GM04503 (cell line): Measurements from ENCODE around the gene AGAP1.

Experiments used
- DNase-seq: peaks from one replicate; pipeline ENCODE4 v3.0.0-alpha.2; 2012; ENCODE audit warnings: low read depth

The AGAP1 gene

DNA sequence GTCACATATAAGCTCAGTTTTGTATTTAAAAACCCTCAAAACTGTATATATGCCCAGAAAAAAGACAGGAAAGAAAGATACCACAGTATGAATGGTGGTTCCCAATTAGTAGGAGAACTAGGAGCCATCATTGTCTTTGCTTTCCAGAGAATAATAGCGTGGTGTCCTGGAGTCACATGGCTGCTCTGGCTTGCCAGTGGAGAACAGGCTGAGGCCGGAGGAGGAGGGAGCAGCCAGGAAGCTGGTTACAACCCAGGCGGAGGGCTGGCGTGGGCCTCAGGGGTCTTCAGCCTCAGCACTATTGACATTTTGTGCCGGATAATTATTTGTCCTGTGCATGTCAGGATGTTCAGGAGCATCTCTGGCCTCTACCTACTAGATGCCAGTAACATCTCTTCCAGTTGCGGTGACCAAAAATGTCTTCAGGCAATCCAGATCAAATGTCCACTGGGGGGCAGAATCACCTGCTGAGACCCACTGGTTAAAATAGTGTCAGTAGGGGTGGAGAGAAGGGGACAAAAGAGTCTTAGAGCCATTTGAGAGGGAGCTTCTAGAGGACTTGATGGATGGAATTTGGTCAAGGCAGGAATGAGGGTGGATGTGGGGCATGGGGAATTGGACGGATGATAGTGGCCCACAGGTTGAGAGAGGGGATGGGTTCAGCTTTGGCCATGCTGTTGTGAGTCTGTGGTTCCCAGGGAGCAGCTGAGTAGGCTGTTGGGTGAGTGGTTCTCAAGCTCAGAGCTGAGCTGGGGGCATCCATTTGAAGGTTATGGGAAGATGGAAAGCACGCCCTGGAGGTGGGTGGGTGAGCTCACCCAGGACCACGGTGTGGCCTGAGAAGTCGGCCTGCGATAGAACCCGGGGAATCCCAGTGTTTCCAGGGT lies 144.9 kb downstream of the AGAP1 start:
- DNase-seq, result no peak

DNA sequence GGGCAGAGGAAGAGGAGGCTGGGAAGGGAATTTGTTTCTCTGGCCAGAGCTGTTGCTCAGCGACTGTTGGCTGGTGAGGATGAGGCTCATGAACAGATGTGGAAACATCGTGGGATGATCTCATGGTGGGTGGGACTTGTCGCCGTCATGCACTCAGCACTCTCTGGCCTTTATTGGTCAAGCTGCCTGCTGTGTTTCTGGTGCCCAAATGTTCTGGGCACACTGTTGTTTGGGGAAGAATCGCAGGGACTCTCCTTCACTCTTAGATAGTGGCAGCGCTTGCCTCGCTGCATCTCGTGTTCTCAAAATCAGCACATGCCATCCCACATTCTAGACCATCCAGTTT lies 145.6 kb downstream of the AGAP1 start:
- DNase-seq, result peak; percentile 92

DNA sequence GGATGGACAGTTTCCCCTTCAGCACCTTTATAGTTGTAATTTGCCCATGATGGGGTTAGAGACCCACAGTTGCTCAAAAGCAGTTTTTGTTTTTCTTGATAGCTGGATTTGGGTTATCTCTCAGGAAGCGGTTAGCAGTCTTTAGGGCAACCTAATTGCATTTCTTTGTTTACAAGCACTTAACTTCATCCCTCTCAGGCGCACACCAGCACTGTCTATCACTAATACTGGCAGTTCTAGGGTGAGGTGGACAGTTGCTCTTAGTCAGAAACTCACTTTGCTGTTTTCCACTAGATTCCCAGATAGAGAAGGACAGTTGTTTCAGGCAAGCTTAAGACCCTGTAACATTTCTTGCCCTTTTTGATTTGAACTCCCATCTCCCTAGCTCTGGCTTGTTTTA lies 146.0 kb downstream of the AGAP1 start:
- no peak for DNase-seq

DNA sequence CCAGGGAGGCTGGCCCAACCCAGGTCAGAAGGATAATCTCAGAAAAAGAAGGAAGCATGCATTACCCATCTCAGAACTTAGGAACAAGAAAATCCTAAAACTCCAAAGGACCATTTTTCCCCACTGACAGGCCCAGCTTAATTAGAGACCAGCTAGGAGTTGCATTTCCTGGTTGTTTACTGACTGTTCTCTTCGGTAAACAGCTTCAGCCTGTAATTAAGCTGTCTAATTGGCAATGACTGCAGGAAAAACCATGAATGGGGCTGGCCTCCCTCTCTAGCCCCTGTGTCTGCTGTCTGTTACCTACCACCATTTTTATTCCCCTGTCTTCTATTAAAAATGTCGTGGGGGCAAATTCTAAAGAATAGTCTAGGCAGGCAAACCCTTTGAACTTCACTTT lies 146.5 kb downstream of the AGAP1 start:
- no peak for DNase-seq

DNA sequence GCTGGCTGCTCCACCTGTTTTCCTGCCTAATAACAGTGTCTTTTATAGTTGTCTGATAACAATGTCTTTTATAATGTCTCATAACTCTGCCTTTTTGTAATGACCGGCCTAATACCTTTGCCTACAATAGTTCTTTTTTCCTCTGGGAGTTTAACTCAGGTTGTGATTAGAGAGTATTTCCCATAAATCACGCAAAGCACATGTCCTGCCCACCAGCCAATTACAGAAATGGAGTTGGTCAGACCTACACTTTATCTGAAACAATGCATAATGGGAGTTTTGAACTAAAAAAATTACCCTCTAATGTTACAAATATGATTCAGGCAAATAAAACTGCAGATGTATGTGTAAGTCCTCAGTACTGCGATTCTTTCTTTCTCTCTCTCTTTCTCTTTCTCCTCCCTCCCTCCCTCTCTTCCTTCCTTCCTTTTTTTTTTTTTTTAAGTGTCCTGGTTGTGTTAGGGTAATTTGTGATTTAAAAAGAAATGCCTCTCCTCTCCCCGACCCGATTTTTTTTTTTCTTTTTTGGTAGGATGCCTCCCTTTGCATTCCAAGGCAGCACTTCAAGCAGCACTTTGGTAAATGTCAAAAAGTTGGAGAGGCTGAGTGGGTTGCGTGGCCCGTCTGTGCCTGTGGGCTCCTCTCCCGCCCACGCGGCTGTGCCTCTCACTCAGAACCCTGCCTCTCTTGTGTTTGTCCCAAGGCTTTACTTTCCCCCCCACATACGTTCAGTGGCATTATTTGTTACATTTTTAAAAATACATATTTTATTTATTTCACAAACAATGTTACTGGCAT lies 147.3 kb downstream of the AGAP1 start:
- no peak for DNase-seq

DNA sequence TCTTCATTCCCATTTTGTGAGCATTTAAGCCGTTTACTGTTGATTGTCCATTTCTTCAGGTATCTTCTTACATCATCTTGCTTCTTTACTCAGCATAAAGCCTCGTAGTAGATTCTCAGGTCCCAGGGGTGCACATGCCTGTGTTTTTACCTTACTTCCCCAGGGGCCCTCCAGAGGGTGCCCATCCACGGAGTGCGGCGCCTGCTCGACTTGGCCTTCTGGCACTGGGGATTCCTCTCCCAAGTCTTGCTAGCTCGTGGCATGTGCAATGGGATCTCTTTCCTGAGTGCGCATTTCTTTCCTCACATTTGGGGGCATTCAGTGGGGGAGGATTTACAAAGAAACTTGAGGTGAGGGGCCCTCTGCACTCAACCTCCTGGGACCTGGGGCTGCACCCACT lies 148.1 kb downstream of the AGAP1 start:
- DNase-seq, result no peak

DNA sequence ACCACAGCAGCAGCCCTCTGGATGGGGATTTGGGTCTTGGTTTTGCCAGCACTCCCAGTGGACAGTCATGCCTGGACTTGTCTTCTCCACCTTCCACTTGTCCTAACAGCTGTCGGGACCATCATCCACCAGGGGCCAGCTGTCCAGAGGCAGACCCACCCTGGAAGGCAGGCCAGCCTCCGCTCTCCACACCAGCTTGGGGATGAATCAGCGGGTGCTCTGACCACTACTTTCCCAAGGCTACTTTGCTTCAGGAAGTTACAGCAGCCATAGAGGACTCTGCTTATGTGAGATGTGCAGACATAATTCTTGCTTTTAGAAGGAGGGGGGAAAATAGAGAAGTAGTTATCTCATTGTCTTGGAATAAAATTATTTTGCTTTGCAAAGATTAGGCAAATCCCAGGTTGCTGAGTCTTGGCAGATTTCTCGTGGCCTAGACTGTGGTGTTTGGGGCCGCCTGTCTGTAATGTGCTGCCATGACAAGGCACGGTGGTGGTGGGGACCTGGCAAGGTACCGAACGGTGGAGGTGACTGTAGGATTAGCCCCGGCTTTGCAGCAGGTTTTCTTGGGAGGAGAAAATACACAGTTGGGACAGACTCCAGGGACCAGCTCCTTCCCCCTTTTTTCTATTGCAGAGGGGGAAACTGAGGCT lies 148.7 kb downstream of the AGAP1 start:
- no peak for DNase-seq

DNA sequence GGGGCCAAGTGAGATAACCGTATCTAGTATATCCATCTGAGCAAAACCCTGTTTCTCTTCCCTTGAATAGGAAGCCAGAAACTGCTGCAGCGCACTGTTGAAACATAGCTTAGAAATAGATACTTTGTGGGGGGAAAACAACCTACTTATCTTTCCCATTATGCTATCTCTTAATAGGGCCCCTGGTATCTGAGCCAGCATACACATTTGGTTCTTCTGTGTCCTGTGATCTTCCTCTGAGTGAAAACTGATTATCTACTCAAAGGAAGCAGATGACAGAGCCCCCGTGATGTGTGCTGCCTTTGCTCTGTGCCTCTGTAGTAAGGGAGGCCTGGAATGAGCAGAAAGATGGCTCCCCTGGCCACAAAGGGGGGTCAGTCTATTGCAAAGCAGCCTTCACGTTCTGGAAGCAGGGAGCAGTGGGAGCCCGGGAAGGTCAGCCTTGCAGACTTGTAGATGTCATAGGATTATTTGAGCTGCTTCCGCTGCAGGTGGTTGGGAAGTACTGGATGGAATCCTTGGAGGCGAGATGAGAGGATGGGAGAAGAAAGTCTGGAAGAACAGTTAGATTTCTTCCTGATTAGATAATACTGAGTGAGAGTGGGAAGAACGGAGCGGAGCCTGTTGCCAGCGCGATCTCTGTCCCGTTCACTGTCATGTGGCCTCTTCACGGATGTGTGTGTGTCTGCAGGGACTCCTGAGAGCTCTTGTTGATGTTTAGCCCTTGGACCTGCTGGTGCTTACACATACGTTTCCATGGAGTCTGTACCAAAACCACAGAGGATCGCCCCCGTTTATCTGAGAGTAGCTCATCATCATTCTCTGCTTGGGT lies 150.1 kb downstream of the AGAP1 start:
- no peak for DNase-seq

DNA sequence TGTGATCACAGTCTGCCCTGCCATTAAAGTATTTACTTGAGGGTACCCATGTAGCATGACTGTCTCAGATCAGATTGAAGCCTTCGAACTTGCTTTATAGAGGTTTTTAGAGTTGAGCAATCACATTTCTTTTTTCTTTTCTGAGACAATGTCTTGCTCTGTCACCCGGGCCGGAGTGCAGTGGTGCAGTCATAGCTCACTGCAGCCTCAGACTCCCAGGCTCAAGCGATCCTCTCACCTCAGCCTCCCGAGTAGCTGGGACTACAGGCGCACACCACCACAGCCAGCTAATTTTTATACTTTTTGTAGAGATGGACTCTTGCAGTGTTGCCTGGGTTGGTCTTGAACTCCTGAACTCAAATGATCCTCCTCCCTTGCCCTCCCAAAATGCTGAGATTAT lies 153.4 kb downstream of the AGAP1 start:
- DNase-seq, result no peak

DNA sequence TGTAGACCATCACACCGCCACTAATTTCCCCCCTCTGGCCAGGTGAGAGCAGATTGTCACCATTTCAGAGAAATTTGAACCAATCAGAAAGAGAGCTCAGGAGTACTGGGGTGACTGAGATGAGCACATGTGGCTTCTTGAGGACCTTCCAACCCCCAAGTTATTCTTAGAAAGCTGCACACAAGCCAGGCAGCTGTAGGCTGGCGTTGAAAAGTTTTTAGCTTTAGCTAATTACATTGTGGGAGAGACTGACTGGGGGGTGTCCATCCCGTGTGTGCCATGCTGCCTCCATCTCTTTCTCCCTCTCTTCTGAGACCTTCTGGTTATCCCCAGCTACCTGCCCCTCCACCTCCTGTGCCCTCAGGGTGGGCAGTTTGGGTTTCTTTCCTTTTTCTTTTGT lies 154.0 kb downstream of the AGAP1 start:
- no peak for DNase-seq

DNA sequence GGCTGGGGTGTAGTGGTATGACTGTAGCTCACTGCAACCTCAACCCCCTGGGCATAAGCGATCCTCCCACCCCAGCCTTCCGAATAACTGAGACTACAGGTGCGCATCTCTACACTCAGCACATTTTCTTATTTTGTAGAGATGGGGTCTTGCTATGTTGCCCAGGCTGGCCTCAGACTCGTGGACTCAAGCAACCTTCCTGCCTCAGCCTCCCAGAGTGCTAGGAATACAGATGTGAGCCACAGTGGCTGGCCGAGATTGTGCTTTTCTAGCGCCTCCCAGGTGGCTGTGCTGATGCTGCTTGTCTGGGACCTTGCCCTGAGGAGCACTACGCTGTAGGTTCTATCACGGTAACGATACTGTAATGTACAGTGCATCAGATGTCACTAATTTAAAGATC lies 155.6 kb downstream of the AGAP1 start:
- DNase-seq, result no peak

DNA sequence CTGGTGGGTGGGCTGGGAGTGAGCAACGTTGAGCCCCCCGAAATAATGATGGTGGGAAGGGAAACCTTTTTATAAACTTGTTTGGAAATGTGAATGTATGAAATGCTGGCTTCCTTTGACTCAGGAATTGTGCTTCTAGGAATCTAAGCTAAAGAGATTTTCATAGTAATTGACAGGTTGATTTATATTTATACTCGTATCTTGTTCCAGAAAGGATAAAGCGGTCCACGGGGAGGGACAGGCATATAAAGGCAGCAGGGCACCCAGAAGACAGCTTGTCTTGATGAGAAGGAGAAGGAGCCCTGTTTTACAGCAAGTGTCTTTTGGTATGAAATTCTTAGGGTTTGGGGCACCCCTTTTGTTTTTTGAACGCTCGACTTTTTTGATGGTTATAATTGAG lies 157.8 kb downstream of the AGAP1 start:
- no peak for DNase-seq

DNA sequence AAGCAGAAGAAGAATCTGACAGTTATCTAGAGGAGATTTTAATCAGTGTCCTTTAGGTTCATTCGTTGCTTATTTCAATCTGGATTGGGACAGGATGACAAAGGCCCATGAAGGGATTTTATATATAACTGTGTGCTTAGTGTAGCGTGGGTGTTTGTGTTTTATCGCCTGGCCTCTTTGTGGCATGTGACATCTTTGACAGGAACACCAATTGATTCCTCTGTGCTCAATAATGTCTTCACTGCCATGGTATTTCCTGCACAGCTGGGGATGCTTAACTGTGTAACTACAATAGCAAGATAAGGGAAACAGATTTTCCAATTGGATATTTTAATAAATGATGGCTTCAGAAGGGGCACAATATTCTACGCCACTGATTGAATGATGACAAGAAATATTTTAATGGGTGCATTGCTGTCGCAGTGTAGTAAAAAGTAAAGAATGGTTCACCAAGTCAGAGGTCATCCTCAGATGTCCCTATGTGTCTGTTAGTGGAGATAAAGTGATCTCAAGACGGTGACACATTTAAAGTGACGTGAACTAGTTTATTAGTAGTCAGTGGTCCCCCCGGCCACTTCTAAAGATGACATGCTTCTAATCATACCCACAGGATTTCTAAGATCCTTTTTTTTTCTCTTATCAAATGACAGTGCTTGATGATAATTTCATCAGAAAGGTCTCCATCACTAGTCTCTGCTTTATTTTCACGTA lies 160.4 kb downstream of the AGAP1 start:
- DNase-seq, result no peak

DNA sequence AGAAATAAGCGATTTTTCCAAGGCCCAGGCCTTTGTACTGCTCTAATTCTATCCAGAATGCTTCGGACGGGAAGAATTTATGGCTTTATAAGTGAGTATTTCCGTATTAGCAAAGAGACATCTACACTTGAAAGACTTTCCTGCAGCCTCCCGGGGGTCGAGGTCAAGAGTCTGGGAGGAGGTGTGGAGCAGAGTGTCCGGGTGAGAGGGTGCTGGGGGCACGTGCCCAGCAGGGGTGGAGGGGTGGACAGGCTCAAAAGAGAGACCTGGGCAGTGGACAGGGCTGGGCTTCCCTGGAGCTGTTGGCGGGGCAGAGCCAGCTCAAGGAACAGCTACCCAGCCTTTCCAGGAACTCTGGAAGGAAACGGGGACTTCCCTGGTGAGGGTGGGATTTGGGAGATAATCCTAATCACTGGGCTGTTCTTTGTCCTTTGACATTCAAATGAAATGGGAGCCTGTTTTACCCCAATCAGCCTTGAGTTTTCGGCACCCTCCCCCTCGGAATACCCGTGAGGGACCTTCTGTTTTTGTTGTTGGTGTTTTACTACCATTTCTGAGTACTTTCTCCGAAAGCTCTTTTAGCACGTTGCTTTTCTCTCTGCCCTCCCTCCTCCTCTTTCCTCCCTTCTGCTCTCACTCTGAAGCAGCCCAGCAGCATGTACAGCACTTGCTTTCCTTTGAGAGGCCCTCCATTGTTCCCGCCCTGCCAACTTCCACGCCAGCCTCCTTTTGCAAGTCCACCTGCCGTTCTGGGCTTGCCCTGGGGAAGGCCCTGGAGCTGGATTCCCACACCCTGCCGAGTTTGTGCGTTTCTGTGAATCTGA lies 164.7 kb downstream of the AGAP1 start:
- DNase-seq, result no peak

DNA sequence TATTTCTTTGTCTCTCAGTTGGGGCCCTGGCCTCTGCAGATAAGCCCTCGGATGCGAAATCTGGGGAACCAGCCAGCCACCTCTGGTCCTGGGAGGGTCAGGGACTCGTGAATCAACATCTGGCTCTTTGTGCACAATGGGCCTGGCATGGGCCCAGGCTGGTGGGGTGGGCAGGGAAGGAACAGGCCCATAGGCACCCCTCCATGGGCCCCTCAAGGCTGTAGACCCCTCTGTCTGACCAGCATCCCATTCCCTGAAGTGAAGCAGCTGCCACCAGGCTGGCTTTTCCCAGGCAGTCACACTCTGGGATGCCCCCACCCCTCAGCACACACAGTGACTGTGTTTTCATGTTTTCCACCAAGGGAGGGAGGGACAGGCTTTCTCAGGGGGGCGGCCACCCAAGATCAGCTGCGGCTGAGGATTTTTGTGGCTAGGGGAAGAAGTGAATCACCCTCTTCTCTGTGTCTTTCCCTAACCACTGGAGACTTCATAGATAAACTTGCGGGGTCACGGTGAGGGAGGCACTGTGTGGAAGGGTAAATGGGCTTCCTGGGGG lies 166.0 kb downstream of the AGAP1 start:
- peak; percentile 71 for DNase-seq

DNA sequence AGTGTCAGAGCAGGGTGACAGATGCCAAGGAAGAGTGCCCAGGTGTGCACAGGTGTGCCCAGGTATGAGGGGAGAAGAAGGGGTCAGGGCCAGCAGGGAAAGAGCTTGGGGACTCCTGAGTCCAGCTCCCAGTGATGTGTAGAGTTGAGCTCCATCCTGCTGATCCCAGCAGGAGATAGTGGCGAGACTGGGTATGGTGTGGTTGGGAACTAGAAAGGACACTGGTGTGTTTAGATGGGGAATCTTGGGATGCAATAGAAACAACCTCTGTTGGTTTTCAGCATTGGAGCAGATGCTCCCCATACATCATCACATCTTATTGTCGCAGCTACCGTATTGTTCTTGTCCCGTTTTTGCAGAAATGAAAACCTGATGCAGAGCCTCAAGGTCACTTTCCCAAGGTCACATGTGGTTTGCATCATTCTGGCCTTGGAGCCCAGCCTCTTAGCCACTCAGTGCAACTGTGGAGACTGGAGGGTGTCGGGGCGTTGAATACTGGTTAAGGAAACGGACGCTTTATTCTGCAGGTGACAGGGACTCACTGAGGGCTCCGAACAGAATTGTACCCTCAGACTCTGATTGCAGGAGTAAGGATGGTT lies 166.7 kb downstream of the AGAP1 start:
- no peak for DNase-seq

DNA sequence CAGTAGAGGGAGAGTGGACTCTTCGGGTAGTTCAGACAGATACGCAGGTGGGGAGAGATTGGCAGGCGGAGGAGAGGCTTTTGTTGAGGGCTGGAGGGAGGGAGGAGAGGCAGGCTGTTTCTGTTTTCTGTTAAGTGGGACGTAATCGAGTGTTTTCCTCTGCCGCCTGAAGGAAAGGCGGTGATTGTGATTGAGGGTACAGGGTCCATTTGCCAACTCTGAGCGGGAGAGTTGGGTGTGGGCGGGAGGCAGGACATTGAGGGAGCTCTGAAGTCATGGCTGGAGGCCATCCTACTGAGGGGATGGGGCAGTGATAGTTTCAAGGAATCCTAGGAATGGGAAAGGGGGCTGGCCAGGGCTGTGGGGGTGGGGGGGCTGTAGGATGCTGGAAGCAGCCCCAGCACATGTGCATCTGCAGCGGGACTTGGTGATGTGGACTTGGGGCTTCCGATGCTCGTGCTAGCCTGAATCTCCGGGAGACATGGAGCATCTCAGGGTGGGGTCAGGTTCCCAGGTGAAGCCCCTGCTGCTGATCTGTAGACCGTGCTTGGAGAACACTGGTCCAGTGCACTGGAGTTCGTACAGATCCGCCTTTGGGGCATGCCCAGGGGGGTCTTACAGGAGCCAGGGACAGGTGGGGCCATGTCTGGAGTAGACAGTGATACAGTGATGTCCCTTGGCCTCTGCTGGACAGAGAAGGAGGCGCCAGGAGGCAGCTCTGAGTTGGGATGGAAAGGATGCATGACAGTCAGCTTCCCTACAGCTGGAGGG lies 167.5 kb downstream of the AGAP1 start:
- no peak for DNase-seq

DNA sequence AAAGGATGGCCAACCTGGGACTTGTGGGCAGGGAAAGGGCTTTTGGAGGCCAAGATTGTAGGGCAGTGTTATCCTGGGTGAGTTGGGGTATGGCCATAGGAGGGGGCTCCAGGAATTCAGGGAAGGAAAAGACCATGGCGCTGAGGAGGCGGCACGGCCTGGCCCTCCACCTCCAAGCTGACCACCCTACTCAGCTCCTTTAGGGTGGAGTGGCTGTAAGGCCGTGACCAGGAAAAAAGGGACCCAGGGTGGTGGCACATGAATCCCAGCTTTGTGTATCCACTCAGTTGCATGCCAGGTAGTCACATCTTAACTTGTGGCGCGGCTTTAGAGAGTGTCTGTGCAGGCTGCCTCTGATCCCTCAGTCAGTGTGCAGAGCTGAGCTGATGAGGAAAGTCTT lies 168.1 kb downstream of the AGAP1 start:
- DNase-seq, result no peak

DNA sequence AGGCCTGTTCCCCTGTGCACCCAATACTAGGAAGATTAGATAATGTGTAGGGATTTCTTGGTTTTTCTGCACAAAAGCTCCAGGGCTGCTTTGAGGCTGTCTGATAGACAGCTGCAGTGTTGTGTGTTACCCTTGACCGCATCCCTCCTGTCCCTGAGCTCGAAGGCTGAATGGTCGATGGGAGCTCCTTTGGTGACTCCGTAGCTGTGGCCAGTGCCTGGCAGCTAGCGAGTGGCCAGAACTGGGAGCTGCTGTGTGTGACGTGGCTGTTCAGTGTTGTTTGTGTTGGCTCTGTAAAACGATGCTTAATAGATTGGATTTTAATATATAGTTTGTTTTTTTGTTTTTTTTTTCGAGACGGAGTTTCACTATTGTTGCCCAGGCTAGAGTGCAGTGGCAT lies 170.0 kb downstream of the AGAP1 start:
- DNase-seq, result no peak
